Left cardiac atrium (tissue), 4 donors: ENCODE data around the gene RAI2. TPM values are rescaled to one million over a fixed set of nuclear protein-coding genes. Genes with fewer than 3 reads are reported as not detected.
"Not testable (repeated sequence)": the region's sequence is repeated elsewhere in the genome, so short reads cannot be mapped to it uniquely, and the experiment has no call there.

Experiments used
- ATAC-seq, 2 donors: fragments of 200-7000 bp; cut with Tn5 transposase; one replicate each; pipeline ENCODE4 v1.9.1; 2020; ENCODE audit warnings: mild to moderate bottlenecking in 2 of 2, moderate library complexity in 2 of 2
- DNase-seq: peaks from one replicate; pipeline ENCODE4 v3.0.0-alpha.2; 2020
- intact Hi-C, 2 donors: fragments of 100-400 bp; cut with DNase I; formaldehyde crosslinking; loops; one replicate each; pipeline versions ENCODE4 v1.14.1 to v1.15.1; 2022 to 2023
- total RNA-seq, 2 donors: library from RNA; stranded (reverse); fragmentation: NEBNext Ultra II Directional; extraction: Animal tissue kit (Norgen Biotek cat#: 25700); gene quantifications; one replicate each; pipeline ENCODE4 v1.2.1, GENCODE V29; 2021
- donor health status: DM: no; HTN: yes; CAD: no.
- donor health status: DM: no; HTN: yes; CAD: no; lungs with severe emphysema.
- donor health status: DM: yes; HTN: yes; CAD: no.
- donor health status: Dilated cardiomyopathy.

The RAI2 gene
- total RNA-seq, 2 donors from 2014 or later = 19.9 to 23.8 TPM

GRCh38 chrX:17798921-17799320 lies 62.2 kb downstream of the RAI2 start:
- intact Hi-C loops = loop anchor here in 1 of 2 donors (10.0 kb wide), 1 partner anchor 406 kb away; no protein-coding TSS in a partner anchor
- no peak for DNase-seq
- no peak for ATAC-seq

GRCh38 chrX:17792826-17793225 lies 68.3 kb downstream of the RAI2 start:
- ATAC-seq (no peak), DNase-seq (no peak)
- intact Hi-C loops = loop anchor here in 1 of 2 donors (10.0 kb wide), 1 partner anchor 412 kb away; no protein-coding TSS in a partner anchor

- ATAC-seq (no peak), DNase-seq (no peak)
- intact Hi-C loops = no loop called here
Observed at GRCh38 chrX:17788956-17789562, 72.0 kb downstream of the RAI2 start.

- DNase-seq = peak; percentile 39
- intact Hi-C loops = no loop called here
- peak; percentile 64 to 77 for ATAC-seq
Observed at GRCh38 chrX:17788439-17788838, 72.7 kb downstream of the RAI2 start.

- intact Hi-C loops = no loop called here
- ATAC-seq (no peak), DNase-seq (no peak)
Observed at GRCh38 chrX:17787557-17787956, 73.5 kb downstream of the RAI2 start.

- DNase-seq, intact Hi-C loops, ATAC-seq: not testable (repeated sequence)
Observed at GRCh38 chrX:17786554-17787347, 74.3 kb downstream of the RAI2 start.

- no peak for ATAC-seq
- intact Hi-C loops = no loop called here
- DNase-seq = no peak
Observed at GRCh38 chrX:17779434-17779833, 81.7 kb downstream of the RAI2 start.

- intact Hi-C loops = no loop called here
- DNase-seq (no peak), ATAC-seq (no peak)
Observed at GRCh38 chrX:17778997-17779396, 82.1 kb downstream of the RAI2 start.

- intact Hi-C loops = no loop called here
- ATAC-seq = no peak
- no peak for DNase-seq
Observed at GRCh38 chrX:17774053-17774452, 87.0 kb downstream of the RAI2 start.

- no peak for ATAC-seq
- intact Hi-C loops = no loop called here
- no peak for DNase-seq
Observed at GRCh38 chrX:17773221-17773876, 87.7 kb downstream of the RAI2 start.

GRCh38 chrX:17769701-17770269 lies 91.3 kb downstream of the RAI2 start:
- intact Hi-C loops = no loop called here
- DNase-seq (no peak), ATAC-seq (no peak)

- intact Hi-C loops = no loop called here
- ATAC-seq = no peak
- DNase-seq = no peak
Observed at GRCh38 chrX:17768997-17769396, 92.1 kb downstream of the RAI2 start.

- ATAC-seq = no peak
- intact Hi-C loops = no loop called here
Observed at GRCh38 chrX:17767734-17768133, 93.4 kb downstream of the RAI2 start.

GRCh38 chrX:17759990-17760389 lies 101.1 kb downstream of the RAI2 start:
- DNase-seq (no peak), ATAC-seq (no peak)
- intact Hi-C loops = no loop called here

More at GRCh38 chrX:17767734-17768133, 93.4 kb downstream of the RAI2 start:
- no peak for DNase-seq

GRCh38 chrX:17758382-17758781 lies 102.7 kb downstream of the RAI2 start:
- ATAC-seq = no peak
- intact Hi-C loops = no loop called here

GRCh38 chrX:17750436-17750835 lies 110.7 kb downstream of the RAI2 start:
- DNase-seq = no peak
- intact Hi-C loops = no loop called here
- ATAC-seq = no peak

More at GRCh38 chrX:17758382-17758781, 102.7 kb downstream of the RAI2 start:
- no peak for DNase-seq
